NOMO-1 treated with DMSO at 0.1 percent for 48 hours (cell line): Measurements from ENCODE around the gene TMEM86B.
"Not testable (repeated sequence)": the region's sequence is repeated elsewhere in the genome, so short reads cannot be mapped to it uniquely, and the experiment has no call there.

ENCODE experiments used
- DNase-seq: peaks from one replicate; lab custom pipeline; 2025; ENCODE audit not compliant: unreplicated experiment; lab: John Stamatoyannopoulos, UW

The TMEM86B gene

DNA sequence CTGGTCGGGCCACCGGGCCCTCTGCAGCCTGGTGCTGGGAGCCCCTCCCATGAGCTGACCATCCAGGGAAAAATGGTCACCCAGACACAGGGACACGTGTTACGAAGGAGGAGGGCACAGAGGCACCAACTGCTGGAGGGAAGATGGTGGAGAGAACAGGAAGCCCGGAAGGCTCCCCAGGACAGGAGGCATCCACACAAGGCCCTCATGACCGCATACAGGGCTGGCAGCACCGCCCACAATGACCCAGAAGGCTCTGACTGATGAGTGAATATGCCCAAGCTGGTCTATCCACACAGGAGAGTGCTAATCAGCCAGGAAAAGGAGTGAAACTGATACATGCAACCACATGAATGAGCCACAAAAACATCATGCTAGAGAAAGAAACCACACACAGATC, 14.0 kb upstream of the TMEM86B start:
- no peak for DNase-seq

DNA sequence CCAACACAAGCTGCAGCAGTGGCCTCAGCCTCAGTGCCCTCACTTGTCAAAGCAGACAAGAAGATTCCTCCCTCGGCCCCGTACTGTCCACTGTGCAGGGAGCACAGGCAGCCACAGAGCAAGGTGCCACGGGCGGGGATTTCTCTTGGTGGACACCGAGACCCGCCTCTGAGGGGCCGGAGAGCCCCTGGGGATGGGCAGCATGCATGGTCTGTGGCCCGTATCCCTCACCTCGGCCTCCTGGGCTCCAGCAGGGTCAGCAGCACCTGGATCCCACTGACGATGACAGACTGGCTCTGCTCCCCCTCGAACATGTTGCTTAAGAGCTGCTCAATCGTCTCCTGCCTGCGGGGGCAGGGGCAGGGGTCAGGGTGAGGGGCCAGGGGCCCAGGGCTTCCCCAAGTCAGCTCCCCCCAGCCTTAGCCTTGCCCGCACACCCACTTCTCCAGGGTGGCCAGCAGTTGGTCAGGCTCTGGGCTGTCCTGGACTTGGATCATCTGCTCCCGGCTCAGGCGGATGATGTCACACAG, 13.4 kb upstream of the TMEM86B start:
- no peak for DNase-seq

GRCh38 chr19:55241143-55241934, 12.8 kb upstream of the TMEM86B start:
- no peak for DNase-seq

DNA sequence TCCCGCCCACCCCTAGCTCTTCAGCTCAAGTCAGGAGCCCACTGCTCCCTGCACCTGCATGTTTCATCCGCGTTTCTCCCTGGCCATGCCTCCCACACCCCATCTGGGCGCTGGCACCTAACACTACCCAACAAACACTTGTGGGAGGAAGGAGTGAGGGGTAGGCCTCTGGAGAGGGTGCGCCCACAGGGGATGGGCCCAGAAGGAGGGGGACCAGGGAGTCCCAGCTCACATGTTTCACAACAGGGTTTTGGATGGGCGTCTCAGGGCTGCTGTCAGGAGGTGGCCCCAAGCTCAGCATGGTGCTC, 12.1 kb upstream of the TMEM86B start:
- no peak for DNase-seq

- DNase-seq = no peak
Observed at GRCh38 chr19:55239004-55239403, 10.4 kb upstream of the TMEM86B start.

DNA sequence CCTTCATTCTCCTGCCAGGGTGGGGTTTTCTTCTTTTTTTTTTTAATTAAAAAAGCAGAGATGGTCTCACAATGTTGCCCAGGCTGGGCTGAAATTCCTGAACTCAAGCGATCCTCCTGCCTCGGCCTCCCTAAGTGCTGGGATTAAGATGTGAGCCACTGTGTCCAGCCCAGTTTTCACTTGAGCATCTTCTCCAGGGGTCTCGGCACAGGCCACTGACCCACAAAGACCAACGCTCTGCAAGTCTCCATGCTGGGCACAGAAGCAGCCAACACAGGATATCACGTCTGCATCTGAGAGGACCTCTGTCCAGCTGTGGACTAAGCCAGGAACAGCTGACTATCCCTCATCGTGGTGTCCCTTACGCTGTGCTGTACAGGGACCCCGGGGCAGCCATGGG, 9.5 kb upstream of the TMEM86B start:
- DNase-seq = no peak

DNA sequence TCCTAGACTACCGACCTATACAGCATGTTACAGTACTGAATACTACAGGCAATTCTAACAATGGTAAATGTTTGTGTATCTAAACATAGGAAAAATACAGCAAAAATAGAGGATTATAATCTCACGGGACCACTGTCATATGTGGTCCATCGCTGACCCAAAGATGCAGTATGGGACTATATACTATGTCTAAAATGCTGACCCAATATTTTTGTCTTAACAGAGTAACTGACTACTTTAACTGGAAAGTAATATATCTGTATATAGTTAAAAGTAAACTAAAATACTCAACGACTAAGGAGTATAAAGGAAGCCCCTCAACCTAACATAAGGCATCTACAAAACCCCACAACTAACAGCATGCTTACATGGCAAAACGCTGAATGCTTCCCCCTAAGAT, 4.4 kb upstream of the TMEM86B start:
- no peak for DNase-seq

DNA sequence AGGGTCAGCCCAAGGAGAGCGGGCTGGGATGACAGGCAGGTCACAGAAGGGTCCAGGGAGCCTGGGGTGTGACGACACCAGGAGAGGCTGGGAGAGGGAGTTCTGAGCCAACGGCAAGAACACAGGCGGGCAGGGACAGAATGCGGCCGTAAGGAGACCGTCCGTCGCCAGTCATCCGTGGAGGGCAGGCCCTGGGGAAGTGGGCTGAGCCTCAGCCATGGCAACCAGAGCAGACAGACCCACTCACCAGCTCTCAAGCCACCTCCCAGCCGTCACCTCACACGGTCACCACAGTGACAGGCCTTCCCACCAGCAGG, 3.7 kb upstream of the TMEM86B start:
- DNase-seq = no peak

GRCh38 chr19:55231391-55232285, 3.1 kb upstream of the TMEM86B start:
- no peak for DNase-seq

DNA sequence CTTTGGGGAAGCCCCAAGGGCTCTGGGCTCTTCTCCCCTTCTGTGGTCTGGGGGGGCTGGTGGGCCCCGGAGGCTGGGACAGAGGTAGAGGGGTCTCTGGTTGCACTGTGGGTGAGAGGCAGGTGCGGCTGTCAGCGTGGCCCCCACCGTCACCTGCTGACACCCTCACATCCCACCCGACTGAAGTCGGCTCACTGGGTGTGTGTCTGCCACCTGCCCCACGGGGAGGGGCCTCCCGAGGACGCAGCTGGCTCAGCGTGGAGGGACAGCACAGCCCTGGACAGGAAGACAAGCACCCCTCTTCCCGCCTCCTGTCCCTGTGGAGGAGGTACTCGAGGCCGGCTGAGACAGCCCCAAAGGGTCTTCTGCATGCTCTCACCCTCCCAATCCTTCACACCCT, 2.2 kb upstream of the TMEM86B start:
- DNase-seq = no peak

- DNase-seq = no peak
Observed at GRCh38 chr19:55230329-55230728, 1.8 kb upstream of the TMEM86B start.

DNA sequence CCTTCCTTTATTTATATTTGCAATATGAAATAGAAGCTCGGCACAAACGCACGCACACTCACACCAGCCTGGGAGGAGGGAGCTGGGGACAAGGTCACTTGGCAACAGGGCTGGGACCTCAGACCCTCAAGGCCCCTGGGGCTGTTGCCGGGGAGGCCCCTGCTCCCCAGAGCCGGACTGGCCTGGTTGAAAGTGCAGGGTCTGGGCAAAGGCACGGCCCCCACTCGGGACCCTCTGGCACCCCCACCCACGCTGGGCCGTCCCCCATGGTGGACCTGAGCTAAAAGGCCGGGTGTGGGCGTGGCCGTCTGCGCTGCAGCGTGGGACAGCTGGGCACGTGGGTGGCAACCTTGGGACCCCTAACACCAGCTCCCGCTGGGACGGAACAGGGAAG, 1.2 kb upstream of the TMEM86B start:
- DNase-seq = no peak

- DNase-seq = no peak
Observed at GRCh38 chr19:55229145-55229788, 704 bp upstream of the TMEM86B start.

GRCh38 chr19:55228015-55228391, 560 bp downstream of the TMEM86B start:
- DNase-seq = no peak

- DNase-seq = no peak
Observed at GRCh38 chr19:55227241-55228014, 1.1 kb downstream of the TMEM86B start.

DNA sequence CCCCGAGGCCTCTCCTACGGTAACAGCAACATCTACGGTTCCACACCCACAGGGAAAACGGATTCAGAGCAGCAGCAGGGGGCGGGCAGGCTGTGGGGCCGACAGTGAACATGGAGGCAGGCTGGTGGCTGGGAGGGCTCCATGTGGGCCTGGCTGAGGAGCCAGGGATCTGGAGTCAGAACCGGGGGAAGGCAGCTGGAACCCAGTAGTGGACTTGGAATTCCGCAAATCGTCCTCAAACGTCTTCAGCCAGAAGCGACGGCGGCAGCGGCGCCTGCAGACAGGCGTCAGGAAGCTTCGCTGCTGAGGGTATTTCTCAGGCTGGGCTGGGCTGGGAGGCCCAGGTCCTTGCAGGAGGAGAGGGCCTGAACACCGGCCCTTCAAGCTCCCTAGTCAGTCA, 1.8 kb downstream of the TMEM86B start:
- no peak for DNase-seq

DNA sequence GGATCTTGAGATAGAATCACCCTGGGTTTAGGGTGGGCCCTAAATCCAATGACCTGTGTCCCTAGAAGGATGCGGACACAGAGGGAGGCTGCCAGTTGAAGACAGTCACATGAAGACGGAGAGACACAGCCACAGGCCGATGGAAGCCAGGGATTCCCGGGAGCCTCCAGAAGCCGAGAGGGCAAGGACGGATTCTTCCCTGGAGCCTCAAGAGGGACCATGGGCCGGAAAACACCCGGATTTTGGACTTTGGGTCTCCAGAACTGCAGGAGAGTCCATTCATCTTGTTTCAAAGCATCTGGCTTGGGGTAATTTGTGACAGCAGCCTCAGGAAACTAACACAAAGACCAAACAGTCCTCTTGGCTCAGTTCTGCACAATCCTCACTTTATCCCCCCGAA, 2.3 kb downstream of the TMEM86B start:
- DNase-seq = no peak

GRCh38 chr19:55225415-55225958, 3.1 kb downstream of the TMEM86B start:
- no peak for DNase-seq

GRCh38 chr19:55224679-55225414, 3.7 kb downstream of the TMEM86B start:
- DNase-seq = not testable (repeated sequence)

DNA sequence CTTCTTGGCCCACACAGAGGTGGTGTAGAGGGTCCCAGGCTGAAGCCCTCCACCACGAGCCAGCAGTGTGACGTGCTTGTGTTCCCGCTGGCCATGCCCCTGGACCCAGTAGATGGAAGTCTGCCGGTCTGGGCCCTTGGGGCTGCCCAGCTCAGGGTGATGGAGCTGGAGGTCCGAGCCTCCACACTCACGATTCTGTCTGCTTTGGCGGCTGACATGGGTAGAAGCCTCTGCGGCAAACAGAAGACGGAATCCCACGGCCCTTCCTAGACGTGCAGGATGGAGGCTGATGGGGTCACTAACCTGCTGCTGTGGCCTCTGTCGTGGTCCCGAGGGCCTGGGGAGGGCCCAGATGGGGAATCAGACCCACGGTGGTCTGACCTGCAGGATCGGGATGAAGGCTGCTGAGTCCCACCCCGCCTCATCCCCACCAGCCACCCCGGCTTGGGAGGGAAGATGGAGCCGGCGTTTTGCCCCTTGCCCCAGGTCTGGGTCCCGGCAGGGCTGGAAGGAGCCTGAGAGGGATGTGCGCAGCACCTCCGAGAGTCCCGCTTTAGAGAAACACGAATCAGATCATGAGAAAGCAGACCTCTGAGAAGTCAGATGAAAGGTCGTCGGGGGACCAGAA, 4.4 kb downstream of the TMEM86B start:
- no peak for DNase-seq
